ENCODE results near the gene MRGPRX4.

The MRGPRX4 gene

GRCh38 chr11:18191376-18191775, 18.7 kb downstream of the MRGPRX4 start:
- TF ChIP-seq SIN3A (IDR thresholded peaks at IDR 0.05; ENCODE audit: borderline replicate concordance, insufficient read depth, low read length) (no peak), FOXP2 (optimal IDR thresholded peaks at IDR 0.05; ENCODE audit: borderline replicate concordance, extremely low read depth, extremely low read length, insufficient read depth) (no peak), REST (IDR thresholded peaks at IDR 0.05; ENCODE audit: insufficient read depth in 1 of 2, low read depth in 2 of 2, low read length in 2 of 2) (no peak), POLR2AphosphoS5 (IDR thresholded peaks at IDR 0.05; ENCODE audit: low read depth, low read length) (no peak), TAF1 (IDR thresholded peaks at IDR 0.05; ENCODE audit: borderline replicate concordance, insufficient read depth, low read length) (no peak)

- no peak for TF ChIP-seq TAF1 (IDR thresholded peaks at IDR 0.05; ENCODE audit: borderline replicate concordance, insufficient read depth, low read length)
- no peak for TF ChIP-seq FOXP2 (optimal IDR thresholded peaks at IDR 0.05; ENCODE audit: borderline replicate concordance, extremely low read depth, extremely low read length, insufficient read depth)
- no peak for TF ChIP-seq SIN3A (IDR thresholded peaks at IDR 0.05; ENCODE audit: borderline replicate concordance, insufficient read depth, low read length)
- TF ChIP-seq REST (IDR thresholded peaks at IDR 0.05; ENCODE audit: insufficient read depth in 1 of 2, low read depth in 2 of 2, low read length in 2 of 2), result no peak
- TF ChIP-seq POLR2AphosphoS5 (IDR thresholded peaks at IDR 0.05; ENCODE audit: low read depth, low read length), result no peak
These were observed 20.4 kb downstream of the MRGPRX4 start for GRCh38 chr11:18193010-18193409.

DNA sequence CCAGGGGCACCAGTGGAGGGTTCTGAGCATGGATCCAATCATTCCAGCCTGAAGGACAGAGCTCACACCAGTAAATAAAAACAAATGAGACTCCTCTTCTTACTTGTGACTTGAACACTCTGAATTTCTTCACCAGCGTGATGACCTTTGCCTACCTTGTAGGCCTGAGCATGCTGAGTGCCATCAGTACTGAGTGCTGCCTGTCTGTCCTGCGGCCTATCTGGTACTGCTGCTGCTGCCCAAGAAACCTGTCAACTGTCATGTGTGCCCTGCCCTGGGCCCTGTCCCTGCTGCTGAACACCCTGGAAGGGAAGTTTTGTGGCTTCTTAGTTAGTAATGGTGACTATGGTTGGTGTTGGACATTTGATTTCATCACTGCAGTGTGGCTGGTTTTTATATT, 23.9 kb downstream of the MRGPRX4 start:
- no peak for TF ChIP-seq REST (IDR thresholded peaks at IDR 0.05; ENCODE audit: insufficient read depth in 1 of 2, low read depth in 2 of 2, low read length in 2 of 2)
- no peak for TF ChIP-seq FOXP2 (optimal IDR thresholded peaks at IDR 0.05; ENCODE audit: borderline replicate concordance, extremely low read depth, extremely low read length, insufficient read depth)

GRCh38 chr11:18203723-18204122, 31.1 kb downstream of the MRGPRX4 start:
- no peak for TF ChIP-seq SIN3A (IDR thresholded peaks at IDR 0.05; ENCODE audit: borderline replicate concordance, insufficient read depth, low read length)
- TF ChIP-seq TAF1 (IDR thresholded peaks at IDR 0.05; ENCODE audit: borderline replicate concordance, insufficient read depth, low read length), result no peak
- no peak for TF ChIP-seq POLR2AphosphoS5 (IDR thresholded peaks at IDR 0.05; ENCODE audit: low read depth, low read length)
- no peak for TF ChIP-seq REST (IDR thresholded peaks at IDR 0.05; ENCODE audit: insufficient read depth in 1 of 2, low read depth in 2 of 2, low read length in 2 of 2)
- no peak for TF ChIP-seq FOXP2 (optimal IDR thresholded peaks at IDR 0.05; ENCODE audit: borderline replicate concordance, extremely low read depth, extremely low read length, insufficient read depth)

DNA sequence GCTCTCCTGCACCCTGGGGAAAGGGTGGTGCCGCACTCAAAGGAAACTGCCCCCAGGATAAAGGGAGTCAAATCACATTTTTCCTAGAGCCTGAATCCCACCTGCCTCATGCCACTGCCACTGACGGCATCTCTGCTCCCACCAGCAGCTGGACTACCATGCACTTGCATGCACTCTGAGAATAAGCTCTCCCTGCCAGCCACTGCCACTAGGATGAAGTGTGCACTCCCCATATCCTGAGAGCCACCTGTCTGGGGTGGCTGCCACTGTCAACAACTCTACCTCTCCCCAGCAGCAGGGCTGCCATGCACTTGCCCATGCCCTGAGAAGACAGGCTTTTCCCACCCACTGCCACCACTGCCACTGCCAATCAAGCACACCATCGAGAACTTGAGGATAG, 31.6 kb downstream of the MRGPRX4 start:
- TF ChIP-seq REST (IDR thresholded peaks at IDR 0.05; ENCODE audit: insufficient read depth in 1 of 2, low read depth in 2 of 2, low read length in 2 of 2), result no peak
- TF ChIP-seq SIN3A (IDR thresholded peaks at IDR 0.05; ENCODE audit: borderline replicate concordance, insufficient read depth, low read length), result no peak
- no peak for TF ChIP-seq TAF1 (IDR thresholded peaks at IDR 0.05; ENCODE audit: borderline replicate concordance, insufficient read depth, low read length)
- TF ChIP-seq FOXP2 (optimal IDR thresholded peaks at IDR 0.05; ENCODE audit: borderline replicate concordance, extremely low read depth, extremely low read length, insufficient read depth), result no peak
- TF ChIP-seq POLR2AphosphoS5 (IDR thresholded peaks at IDR 0.05; ENCODE audit: low read depth, low read length), result no peak
